Endometrial microvascular endothelial cells (primary cell): Measurements from ENCODE around the gene DLG2. TPM values are rescaled to one million over a fixed set of nuclear protein-coding genes. Genes with fewer than 3 reads are reported as not detected.

Source experiments
- in situ Hi-C: cut with HindIII; loops from 2 replicates; pipeline ENCODE4 v1.10.0; 2017; ENCODE audit warnings: low sequenced_read_pairs, low pct_unique_long_range_greater_than_20kb; ENCODE audit errors: inconsistent ontology term
- total RNA-seq: library from RNA; depleted of rRNA; stranded (reverse); fragments of >200 nt; gene quantifications from one replicate; pipeline ENCODE4 v1.2.3, GENCODE V29; 2015; ENCODE audit errors: inconsistent ontology term

Gene DLG2
- total RNA-seq, 1 donor from 2014 or later, result not detected

DNA sequence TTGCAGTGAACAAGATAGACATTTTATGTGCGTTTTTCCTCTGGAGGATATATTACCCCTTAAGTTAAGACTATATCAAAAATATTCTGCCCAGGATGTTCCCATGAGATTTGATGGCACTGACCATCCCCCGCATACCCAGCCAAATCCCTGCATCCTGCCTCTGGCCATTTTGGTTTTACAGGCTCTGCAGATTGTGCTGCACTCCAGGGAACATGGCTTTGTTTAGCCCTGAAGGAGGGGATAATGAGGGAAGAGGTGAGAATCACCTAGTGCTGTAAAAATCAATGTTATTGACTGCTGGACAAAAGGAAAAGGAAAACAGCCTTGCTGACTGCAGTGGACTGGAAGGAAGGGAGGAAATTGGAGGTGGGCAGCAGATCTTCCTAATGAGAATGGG lies 717.4 kb downstream of the DLG2 start:
- in situ Hi-C loops, result no loop called here

DNA sequence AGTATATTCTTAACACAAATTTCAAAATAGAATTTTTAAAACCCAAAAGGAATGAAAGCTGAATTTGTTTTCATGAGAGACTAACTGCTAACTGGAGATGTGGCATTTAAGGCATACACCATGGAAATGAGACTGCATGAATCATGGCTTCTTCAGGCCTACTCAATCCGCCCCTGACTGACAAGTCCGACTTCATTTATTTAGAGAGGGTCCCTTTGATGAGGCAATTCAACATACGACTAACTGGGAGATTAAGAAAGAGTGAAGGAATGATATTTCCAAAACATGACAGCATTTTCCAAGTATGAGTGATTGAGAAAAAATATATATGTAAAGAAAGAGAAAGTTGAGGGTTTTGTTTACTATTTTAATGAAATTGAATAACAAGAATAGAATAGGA lies 720.1 kb downstream of the DLG2 start:
- in situ Hi-C loops, result no loop called here

DNA sequence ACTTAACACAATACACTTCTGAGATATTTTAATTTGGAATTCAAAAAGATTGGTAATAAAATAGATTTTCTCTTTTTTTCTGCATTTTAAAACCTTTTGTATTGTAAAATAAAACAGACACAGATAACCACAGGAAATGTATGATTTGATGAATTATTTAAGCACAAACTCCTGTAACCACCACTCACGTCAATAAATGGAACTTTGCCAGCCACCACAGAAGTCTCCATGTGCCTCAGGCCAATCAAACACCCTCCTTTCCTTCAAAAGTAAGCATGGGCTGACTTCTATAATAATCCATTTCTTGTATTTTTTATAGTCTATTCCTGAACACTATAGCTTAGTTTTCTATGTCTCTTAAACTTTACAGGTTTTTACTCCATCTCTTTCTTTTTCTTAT lies 721.7 kb downstream of the DLG2 start:
- in situ Hi-C loops, result no loop called here

DNA sequence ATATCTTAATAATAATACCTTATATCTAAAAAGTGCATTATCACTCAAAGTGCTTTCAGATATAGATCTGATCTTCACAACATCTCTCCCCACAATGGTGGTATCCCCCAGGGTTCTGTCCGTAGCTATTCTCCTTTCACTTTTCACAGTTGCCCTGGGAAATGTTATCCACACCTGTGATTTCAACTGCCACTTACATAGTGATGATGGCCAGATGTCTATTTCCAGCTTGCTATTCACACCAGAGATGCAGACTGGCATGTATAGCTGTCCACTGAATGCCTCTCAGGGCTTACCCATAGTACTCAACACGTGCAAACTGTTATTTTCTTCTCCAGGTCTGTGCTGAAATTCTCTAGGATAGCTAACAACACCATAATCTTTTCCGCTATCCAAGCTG lies 724.7 kb downstream of the DLG2 start:
- in situ Hi-C loops, result no loop called here

DNA sequence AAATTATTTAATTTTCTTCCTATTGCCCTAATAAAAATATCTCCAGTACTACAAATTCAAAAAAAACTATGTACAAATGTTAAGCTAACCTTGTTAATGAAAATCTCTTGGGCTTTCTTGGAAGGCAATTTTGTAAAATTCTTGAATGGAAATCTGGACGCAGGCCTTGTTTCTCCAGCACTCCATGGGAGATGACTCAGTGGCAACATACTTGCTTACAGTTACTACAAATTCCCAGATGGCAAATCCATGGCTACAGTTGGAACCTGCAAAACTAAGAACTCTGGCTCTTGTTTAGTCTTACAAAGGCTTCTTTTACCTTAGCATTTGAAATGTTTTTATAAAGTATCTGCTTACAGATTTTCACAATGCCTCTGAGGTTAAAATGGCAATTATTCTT lies 725.2 kb downstream of the DLG2 start:
- in situ Hi-C loops, result no loop called here

DNA sequence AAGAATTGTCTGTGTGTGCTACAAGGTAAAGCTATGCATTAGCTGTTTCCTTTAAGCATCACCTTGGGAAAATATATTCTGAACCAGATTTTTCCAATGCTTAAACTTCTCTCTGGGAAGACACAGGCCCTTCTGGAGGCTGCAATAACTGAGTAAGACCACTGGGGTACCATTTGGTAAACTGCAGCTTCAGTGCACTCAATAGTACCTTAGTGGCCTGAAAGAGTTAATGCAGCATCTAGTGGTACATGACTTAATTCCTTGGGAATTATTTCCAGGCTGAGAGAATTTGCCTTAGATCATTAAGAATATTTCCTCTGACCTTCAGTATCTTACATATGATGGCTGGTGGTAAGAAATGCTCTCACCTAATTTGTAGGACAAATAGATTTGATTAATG lies 727.4 kb downstream of the DLG2 start:
- in situ Hi-C loops, result no loop called here

DNA sequence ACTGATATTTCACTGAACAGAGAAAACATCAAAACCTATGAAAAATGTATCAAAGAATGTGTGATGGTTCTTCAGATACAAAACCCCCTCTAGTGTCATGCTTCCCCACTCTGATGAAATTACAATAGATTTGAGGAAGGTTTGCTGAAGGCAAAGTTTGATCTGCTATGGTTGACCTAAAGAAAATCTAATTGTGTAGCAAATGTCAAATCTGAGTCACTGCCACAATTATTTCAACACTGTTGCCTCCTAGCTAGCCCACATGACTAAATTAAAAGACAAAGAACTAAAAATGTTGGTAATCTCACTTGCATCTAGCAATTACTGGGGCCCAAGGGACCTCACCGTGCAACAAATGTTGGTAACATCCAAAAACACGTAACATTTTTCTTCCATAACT lies 728.0 kb downstream of the DLG2 start:
- in situ Hi-C loops, result no loop called here

DNA sequence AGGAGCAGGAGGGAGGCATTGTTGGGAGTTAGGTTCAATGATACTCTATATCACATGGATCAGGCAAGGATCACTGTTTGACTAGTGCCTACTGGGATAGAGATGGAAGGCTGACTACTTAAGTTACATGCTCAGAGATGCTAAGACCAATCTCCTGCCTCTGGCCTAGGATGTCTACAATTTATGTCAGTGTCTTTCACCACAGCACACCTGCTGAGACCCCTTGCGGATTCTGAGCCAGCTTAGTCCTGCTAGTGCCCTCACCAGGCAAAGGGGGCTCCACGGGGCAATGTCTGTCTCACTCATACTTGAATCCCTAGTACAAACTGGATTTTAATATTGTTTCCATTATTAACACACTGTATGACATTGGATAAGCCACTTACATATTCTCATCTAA lies 732.5 kb downstream of the DLG2 start:
- in situ Hi-C loops, result no loop called here

DNA sequence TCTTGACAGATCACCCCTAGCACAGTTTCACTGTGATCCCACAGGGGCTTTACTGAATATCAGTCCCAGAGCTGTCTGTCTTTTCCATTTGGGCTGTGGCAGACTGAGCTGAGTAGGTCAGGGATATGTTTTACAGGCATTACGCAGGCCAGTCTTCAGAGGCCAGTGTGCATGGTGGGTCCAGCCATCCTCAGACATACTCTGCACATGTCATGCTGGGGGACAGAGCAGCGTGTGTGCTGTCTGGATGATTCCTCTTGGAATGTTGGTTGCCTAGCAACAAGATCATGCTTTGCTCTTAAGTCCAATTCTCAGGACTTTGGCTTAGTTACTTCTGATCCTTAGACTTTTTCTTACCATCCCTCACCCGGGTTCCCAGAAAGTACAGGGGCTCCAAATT lies 736.5 kb downstream of the DLG2 start:
- in situ Hi-C loops, result no loop called here

DNA sequence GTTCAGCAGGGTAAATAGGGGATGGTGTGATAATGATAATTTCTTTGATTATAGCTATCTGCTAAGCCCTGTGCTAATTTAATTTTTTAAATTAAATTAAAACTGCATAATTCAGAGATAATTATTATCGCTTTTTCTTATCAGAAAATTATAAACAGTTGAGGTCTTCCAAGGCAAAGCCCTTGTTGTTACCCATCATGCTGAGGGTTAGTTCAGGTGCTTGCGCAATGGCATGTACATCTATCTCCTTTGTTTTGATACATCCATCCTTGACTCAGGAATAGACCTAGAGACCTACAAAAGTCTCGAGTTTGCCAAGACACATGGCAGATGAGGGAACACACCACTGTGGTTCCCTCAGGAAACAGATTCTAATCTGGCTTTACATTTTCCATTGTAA lies 737.6 kb downstream of the DLG2 start:
- in situ Hi-C loops, result no loop called here

DNA sequence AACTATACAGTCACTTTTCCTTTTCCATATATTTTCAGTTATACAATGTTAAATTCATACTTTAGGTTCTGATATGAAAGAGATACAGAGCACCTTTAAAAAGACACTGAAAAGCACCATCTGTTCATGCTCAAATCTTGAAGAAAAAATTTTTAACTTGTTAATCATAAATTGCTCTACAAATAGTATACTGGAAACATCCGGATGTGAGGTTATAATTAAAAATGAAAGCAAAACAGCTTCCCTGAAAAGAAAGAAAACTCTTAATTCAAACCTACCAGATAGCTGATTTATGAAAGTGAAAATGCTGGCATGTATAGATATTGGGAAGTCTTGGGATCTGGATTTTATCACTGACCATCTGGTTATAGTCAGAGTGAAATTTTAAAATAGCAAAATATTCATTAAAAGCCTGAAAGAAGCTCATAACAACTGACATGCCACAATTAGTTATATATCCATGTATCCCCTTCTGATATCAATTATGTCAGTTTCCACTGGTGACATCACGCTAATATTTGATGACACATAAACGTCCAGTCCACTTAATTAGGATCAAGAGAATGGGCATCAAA lies 740.0 kb downstream of the DLG2 start:
- in situ Hi-C loops, result no loop called here

DNA sequence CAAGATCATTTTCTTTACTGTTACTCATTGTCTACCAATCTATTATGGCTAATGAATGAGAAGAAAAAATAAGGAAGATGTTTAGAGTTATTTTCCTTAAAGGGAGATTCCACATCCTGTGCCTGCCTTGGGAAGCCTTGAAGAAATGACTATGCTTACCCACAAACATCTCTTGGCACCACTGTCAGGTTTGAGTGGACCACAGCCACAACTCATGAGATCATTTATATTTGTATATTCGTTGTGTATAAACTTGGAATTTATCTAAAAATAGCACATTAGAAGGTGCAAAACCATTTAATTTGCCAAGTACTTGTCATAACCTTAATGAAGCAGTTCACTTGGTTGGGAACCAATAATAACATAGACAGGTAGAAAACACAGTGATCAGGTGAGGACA lies 740.8 kb downstream of the DLG2 start:
- in situ Hi-C loops, result no loop called here

DNA sequence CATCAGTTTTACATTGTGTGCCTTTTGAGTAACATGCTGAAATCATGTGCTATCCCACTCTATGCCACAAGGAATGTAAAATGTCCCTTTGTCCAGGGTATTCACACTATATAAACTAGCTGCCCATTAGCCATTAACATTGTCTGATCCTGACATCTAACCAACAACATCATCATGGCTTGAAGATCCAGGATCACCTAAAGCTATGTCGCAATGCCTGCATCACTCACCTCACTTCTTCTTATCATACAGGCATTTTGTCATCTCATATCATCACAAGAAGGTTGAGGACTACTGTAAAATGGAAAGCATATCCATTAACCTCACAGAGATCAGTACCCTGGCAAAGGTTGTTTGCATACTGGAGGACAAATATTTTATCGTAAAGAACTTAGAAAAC lies 742.3 kb downstream of the DLG2 start:
- in situ Hi-C loops, result no loop called here

DNA sequence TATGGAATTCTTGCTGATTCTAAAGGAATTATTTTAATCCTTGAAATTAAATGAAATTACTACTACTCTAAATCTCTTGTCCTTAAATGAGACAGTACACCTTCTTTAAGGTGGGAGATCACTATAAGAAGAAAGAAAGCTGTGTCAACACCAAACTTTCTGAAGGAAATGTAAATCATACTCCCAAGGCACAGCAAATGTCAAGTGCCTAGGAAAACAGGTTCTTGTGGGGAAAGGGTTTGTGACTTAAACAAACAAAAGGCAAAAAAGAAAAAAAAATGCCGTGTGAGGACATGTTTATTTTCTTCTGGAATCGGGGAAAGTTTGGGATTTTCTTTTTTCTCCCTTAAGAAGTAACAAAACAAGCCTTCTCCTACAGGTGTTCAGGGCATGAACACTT lies 745.1 kb downstream of the DLG2 start:
- in situ Hi-C loops, result no loop called here

DNA sequence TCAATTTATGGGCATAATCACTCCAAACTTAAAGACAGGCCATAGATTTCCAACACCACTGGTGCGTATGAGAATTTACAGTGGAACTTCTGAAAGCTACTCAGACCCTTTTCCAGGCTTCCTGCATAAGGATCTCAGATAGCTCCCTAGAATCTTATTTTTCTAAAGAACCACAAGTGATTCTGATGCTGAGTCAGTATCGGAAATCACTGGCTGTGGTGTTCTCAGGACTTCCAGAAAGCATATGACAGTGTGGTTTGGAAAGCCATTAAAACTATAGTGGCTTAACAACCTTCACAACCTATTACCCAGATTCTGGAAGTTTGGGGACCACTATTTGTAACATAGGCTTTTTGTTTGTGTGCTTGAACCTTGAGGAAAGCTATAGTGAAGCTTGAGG lies 756.0 kb downstream of the DLG2 start:
- in situ Hi-C loops, result no loop called here

DNA sequence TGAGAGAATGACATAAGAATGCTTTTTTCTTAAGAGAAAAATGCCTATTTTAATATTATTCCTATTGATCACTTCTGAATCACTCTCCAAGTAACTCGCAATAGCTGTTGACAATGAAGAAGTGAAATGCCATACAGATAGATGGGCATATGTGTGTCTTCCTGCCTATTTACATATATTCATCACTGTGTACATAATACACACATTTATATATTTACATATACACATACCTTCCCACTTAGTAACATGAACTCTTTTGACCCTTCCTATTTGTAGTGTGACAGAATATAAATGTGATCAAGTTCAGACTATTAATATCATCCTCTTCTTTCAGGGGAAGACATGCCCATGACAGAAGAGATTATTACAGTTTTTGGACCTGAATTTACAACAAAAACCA lies 756.7 kb downstream of the DLG2 start:
- in situ Hi-C loops, result no loop called here

DNA sequence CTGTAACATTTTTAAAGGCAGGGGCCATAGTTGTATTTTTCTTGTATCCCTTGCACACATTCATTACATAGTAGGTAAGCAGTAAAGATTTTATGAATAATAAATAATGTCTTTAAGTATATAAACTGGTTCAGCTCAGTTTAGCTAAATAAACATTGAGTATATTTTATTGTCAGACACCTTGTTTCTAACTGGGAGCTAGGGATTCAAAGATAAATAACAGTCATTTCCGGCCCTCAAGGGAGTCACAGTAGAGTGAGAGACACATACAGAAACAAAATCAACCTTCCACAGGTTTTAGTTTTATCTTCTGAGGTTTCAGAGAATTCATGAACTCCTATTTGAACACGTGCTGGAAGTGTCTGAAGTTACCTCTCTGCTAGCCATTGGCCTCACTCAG lies 760.2 kb downstream of the DLG2 start:
- in situ Hi-C loops, result no loop called here

DNA sequence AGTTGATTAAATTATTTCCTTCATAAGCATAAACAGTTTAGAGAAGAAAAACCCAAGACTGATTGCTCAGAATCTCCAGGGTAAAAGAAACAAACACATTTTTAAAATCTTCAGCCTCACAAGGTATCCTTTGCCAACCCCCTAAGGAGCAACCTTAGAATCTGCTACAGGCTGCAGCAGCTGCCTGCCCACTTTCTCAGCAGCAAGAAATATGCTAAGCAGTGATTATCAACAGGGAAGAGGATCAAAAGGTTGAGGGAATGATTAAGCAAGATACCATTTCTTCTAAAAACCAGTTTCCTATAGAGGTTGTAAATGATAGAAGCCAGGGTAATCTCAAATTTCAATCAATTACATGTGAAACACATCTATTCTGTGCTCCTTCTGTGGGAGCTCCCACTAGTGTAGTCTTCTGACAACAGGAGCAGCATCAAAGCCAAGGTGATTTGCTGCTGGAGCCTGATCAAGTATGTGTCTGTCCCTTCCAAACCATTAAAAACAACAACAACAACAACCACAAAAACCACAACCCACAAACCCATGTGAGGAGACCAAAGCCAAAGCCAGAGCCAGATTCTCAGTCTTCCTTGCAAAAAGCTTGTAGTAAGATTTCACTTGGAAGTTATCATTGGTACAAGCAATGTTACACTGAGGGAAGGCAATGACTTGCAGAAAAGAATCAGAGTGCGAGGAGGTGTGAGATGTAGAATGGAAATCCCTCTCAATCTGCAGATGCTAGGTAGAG lies 761.2 kb downstream of the DLG2 start:
- in situ Hi-C loops, result no loop called here

DNA sequence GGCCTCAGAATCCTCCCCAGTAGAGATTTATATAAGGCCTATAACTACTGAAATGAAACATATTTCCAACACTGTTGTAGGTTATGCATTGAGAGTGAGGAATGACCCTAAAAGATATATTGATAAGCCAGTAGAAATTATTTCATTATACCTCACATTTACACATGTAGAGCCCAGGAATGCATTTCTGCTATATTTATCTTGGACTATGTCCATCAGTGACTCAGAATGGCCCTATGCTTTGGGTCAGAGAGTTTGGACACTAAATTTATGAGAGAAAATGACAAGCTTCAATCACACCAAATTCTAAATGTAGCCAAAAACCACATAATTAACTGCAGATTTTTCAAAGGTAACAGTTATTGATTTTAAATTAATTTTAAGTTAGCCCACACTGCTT lies 761.9 kb downstream of the DLG2 start:
- in situ Hi-C loops, result no loop called here

DNA sequence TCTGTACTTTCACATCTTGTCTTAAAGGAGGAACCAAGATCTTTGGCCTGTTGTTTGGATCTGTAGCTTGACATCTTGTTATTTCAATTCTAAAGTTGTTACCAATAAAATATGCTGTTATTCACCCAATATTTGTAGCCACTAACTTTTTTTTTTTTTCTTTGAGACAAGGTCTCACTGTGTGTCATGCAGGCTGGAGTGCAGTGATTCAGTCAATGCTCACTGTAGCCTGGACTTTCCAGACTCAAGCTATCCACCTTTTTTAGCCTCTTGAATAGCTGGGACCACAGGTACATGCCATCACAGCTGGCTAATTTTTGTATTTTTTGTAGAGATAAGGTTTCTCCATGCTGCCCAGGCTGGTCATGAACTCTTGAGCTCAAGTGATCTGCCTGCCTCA lies 769.4 kb downstream of the DLG2 start:
- in situ Hi-C loops, result no loop called here
